ENCODE measurements around the gene GAL3ST1.

The GAL3ST1 gene

DNA sequence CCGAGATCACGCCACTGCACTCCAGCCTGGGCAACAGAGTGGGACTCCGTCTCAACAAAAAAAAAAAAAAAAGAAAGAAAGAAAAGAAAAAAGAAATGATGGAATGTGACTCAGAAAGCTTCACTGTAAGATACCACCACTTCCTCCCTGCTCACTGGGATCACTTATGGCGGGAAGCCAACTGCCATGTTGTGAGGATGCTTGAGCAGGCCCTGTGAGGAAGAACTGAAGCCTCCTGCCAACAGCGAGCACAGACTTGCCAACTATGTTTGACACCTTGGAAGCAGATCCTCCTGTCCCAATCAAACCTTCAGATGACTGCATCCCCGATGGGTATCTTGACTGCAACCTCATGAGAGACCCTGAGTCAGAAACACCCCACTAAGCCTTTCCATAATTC lies 36.2 kb downstream of the GAL3ST1 start:
- H3K4me3 Mint-ChIP-seq, result no peak overlapping the region
- H3K9me3 Mint-ChIP-seq, result no peaks in the 10 kb centered on the region

DNA sequence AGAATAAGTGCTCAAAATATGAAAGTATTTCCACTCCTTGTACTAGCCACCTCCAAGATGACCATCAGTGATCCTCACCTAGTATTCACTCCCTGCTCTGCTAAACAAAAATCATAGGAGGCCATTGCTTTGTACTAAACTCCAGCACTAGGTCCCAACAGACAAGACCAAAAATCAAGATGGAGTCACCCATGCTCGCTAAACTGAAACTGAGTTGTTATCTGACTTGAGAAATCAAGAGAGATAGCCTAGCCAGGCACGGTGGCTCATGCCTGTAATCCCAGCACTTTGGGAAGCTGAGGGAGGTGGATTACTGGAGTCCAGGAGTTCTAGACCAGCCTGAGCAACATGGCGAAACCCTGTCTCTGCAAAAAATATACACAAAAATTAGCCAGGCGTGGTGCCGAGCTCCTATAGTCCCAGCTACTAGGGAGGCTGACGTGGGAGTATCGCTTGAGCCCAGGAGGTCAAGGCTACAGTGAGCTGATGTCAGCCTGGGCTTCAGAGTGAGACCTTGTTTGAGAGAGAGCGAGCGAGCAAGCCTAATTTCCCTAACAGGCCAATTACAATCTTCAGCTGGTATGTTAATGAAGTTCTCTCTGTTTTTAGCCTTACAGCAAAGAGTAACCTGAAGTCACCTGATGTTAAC lies 37.3 kb downstream of the GAL3ST1 start:
- TF ChIP-seq, protein P1, sequence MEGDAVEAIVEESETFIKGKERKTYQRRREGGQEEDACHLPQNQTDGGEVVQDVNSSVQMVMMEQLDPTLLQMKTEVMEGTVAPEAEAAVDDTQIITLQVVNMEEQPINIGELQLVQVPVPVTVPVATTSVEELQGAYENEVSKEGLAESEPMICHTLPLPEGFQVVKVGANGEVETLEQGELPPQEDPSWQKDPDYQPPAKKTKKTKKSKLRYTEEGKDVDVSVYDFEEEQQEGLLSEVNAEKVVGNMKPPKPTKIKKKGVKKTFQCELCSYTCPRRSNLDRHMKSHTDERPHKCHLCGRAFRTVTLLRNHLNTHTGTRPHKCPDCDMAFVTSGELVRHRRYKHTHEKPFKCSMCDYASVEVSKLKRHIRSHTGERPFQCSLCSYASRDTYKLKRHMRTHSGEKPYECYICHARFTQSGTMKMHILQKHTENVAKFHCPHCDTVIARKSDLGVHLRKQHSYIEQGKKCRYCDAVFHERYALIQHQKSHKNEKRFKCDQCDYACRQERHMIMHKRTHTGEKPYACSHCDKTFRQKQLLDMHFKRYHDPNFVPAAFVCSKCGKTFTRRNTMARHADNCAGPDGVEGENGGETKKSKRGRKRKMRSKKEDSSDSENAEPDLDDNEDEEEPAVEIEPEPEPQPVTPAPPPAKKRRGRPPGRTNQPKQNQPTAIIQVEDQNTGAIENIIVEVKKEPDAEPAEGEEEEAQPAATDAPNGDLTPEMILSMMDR (IDR thresholded peaks at IDR 0.05), result no peak
- H3K27ac Mint-ChIP-seq, result peak overlapping the region; percentile 10
- H3K4me3 Mint-ChIP-seq, result no peak overlapping the region
- H3K27me3 Mint-ChIP-seq (ENCODE audit: low read depth, poor library complexity), result peaks cover 25% of the 10 kb centered on the region
- no peaks in the 10 kb centered on the region for H3K36me3 Mint-ChIP-seq (ENCODE audit: low read depth)
- peaks cover 18% of the 10 kb centered on the region for H3K4me1 Mint-ChIP-seq
- H3K9me3 Mint-ChIP-seq, result no peaks in the 10 kb centered on the region
- DNase-seq, result no peak

More for the DNA sequence above, 36.2 kb downstream of the GAL3ST1 start:
- Mint-ChIP-seq H3K27ac (no peak overlapping the region), H3K27me3 (ENCODE audit: low read depth, poor library complexity) (peaks cover 33% of the 10 kb centered on the region), H3K4me1 (peaks cover 27% of the 10 kb centered on the region), H3K36me3 (ENCODE audit: low read depth) (no peaks in the 10 kb centered on the region)
- TF ChIP-seq, protein P1 (IDR thresholded peaks at IDR 0.05), result no peak
- no peak for DNase-seq

DNA sequence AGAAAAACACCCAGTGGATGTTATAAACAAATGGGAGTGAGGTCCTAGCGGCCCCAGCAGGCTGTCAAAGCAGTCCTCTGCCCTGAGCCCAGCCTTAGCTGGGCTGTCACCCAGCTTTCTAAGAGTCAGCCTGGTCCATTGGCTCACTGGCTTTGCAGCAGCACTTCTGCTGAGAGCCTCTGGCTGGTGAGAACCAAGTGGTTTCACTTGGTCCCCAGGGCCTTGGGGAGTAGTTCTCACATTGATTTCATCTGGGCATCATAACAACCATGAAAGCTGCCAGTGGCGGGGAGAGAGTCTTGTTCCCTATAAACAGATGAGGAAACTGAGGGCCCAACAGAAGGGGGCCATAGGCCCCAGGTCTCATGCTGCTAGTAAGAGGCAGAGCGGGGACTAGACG lies 39.3 kb downstream of the GAL3ST1 start:
- TF ChIP-seq, protein P1 (IDR thresholded peaks at IDR 0.05), result no peak
- no peak for DNase-seq

DNA sequence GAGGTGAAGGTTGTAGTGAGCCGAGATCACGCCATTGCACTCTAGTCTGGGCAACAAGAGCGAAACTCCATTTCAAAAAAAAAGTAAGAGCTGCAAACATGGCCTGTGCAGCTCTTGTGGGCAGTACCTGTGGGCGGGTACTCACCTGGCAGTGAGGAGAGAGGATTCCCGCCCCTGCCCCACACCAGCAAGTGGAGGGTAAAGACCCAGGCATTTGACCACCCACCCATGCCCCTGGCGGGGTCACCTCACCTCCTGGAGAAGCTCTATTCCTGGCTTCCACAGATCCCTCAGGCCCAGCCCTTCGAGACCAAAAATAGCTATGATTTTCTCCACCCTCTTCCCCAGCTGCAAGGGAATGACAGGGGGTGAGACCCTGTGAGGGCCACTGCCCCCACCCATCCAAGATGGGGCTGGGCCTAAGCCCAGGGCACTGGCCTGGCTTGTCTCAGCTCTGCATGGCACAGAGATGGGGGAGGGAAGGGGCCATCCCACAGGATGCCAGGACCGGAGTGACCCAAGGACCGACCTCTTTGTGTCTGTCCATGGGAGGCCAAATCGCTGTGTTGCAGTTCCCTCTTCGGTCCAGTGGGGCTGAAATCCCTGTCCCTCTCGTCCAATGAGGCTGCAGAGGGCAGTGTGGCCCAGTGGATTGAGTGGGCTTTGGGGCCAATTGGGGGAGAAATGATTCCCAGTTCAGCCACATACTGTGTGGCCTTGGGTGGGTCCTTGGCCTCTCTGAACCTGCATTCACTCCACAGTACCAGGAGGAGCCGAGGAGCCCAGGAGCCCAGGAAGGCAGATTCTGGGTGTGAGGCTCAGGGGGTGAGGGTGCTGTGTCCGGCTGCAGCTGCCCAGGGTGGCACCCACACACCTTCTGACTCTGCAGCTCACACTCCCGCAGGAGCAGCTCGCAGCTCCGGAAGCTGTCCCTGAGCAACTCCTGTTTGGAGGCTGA lies 42.5 kb downstream of the GAL3ST1 start:
- TF ChIP-seq, protein P1 (IDR thresholded peaks at IDR 0.05), result no peak
- H3K4me3 Mint-ChIP-seq, result no peak overlapping the region
- no peaks in the 10 kb centered on the region for H3K9me3 Mint-ChIP-seq
- H3K27ac Mint-ChIP-seq, result no peak overlapping the region
- H3K36me3 Mint-ChIP-seq (ENCODE audit: low read depth), result peaks cover 5% of the 10 kb centered on the region
- H3K27me3 Mint-ChIP-seq (ENCODE audit: low read depth, poor library complexity), result peaks cover 12% of the 10 kb centered on the region
- no peak for DNase-seq
- no peaks in the 10 kb centered on the region for H3K4me1 Mint-ChIP-seq

More for the DNA sequence above, 39.3 kb downstream of the GAL3ST1 start:
- H3K27me3 Mint-ChIP-seq (ENCODE audit: low read depth, poor library complexity), result peaks cover 15% of the 10 kb centered on the region
- peaks cover 14% of the 10 kb centered on the region for H3K4me1 Mint-ChIP-seq
- no peaks in the 10 kb centered on the region for H3K36me3 Mint-ChIP-seq (ENCODE audit: low read depth)
- H3K4me3 Mint-ChIP-seq, result no peak overlapping the region
- no peaks in the 10 kb centered on the region for H3K9me3 Mint-ChIP-seq
- no peak overlapping the region for H3K27ac Mint-ChIP-seq

DNA sequence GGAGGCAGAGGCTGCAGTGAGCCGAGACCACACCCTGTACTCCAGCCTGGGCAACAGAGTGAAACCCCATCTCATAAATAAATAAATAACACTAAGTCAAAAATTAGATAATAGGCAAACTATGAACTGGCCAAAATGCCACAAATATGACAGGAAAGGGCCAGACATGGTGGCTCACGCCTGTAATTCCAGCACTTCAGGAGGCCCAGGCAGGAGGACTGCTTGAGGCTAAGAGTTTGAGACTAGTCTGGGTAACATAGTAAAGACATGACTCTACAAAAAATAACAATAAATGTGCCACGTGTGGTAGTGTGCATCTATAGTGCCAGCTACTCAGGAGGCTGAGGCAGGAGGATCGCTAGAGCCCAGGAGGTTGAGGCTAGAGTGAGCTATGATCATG lies 47.8 kb downstream of the GAL3ST1 start:
- no peak for DNase-seq
- Mint-ChIP-seq H3K4me3 (no peak overlapping the region), H3K27me3 (ENCODE audit: low read depth, poor library complexity) (peaks cover 13% of the 10 kb centered on the region), H3K9me3 (no peaks in the 10 kb centered on the region), H3K27ac (no peak overlapping the region), H3K36me3 (ENCODE audit: low read depth) (peaks cover 5% of the 10 kb centered on the region), H3K4me1 (no peaks in the 10 kb centered on the region)
- TF ChIP-seq, protein P1 (IDR thresholded peaks at IDR 0.05), result no peak
